DND-41 (cell line): Measurements from ENCODE around the gene SATB1.

Source experiments
- ATAC-seq: fragments of 200-7000 bp; cut with Tn5 transposase; 3 replicates; pipeline ENCODE4 v1.9.1; 2021; ENCODE audit warnings: low read depth; ENCODE audit not compliant: insufficient read depth
- DNase-seq: peaks from one replicate; pipeline ENCODE4 v3.0.0-alpha.2; 2020
- H2AFZ ChIP-seq: 2 replicates; pipeline ENCODE4 v1.6.0; 2012; ENCODE audit warnings: low read depth, low read length
- H3K27ac ChIP-seq: 2 replicates; pipeline ENCODE4 v1.5.1; 2012; ENCODE audit warnings: low read length, inconsistent platforms
- H3K27me3 ChIP-seq: fragments of 200-600 bp; sonication (generic); 2 replicates; pipeline ENCODE4 v1.6.0; 2012; ENCODE audit warnings: low read length, mild to moderate bottlenecking, inconsistent platforms; ENCODE audit not compliant: insufficient read depth, poor library complexity
- H3K36me3 ChIP-seq: 2 replicates; pipeline ENCODE4 v1.5.1; 2012; ENCODE audit warnings: low read length, inconsistent platforms; ENCODE audit not compliant: insufficient read depth
- H3K4me1 ChIP-seq: 2 replicates; pipeline ENCODE4 v1.5.1; 2012; ENCODE audit warnings: mild to moderate bottlenecking, low read length; ENCODE audit not compliant: insufficient read depth
- H3K4me2 ChIP-seq: 2 replicates; pipeline ENCODE4 v1.6.0; 2012; ENCODE audit warnings: mild to moderate bottlenecking, moderate library complexity, low read length, inconsistent platforms; ENCODE audit not compliant: insufficient read depth
- H3K4me3 ChIP-seq, 2 experiments: fragments of 200-600 bp in 1 of 2; shearing (Covaris generic) in 1 of 2; 2 replicates each; pipeline ENCODE4 v1.5.1; 2012 to 2016; ENCODE audit warnings: inconsistent platforms in 2 of 2, low read length in 2 of 2, mild to moderate bottlenecking in 2 of 2, low read depth in 1 of 2, moderate library complexity in 1 of 2
- H3K79me2 ChIP-seq: 2 replicates; pipeline ENCODE4 v1.6.0; 2012; ENCODE audit warnings: low read length, inconsistent platforms; ENCODE audit not compliant: insufficient read depth
- H3K9ac ChIP-seq: 2 replicates; pipeline ENCODE4 v1.6.0; 2012; ENCODE audit warnings: low read depth, mild to moderate bottlenecking, inconsistent platforms, low read length, moderate library complexity
- H3K9me3 ChIP-seq: 2 replicates; pipeline ENCODE4 v1.5.1; 2012; ENCODE audit warnings: low read length, moderate library complexity, mild to moderate bottlenecking, inconsistent platforms; ENCODE audit not compliant: insufficient read depth, severe bottlenecking
- H4K20me1 ChIP-seq: 2 replicates; pipeline ENCODE4 v1.6.0; 2012; ENCODE audit warnings: low read length; ENCODE audit not compliant: insufficient read depth
- CTCF ChIP-seq: IDR thresholded peaks from 2 replicates; pipeline ENCODE4 v1.5.1; 2012; ENCODE audit warnings: borderline replicate concordance, low read length, moderate library complexity, mild to moderate bottlenecking; ENCODE audit not compliant: poor library complexity, severe bottlenecking; ENCODE audit errors: extremely low read depth
- EZH2 ChIP-seq: IDR thresholded peaks from 3 replicates; pipeline ENCODE4 v1.6.1; 2012; ENCODE audit warnings: borderline replicate concordance, low read depth, mild to moderate bottlenecking, moderate library complexity, low read length, inconsistent platforms; ENCODE audit not compliant: severe bottlenecking

SATB1 gene

DNA sequence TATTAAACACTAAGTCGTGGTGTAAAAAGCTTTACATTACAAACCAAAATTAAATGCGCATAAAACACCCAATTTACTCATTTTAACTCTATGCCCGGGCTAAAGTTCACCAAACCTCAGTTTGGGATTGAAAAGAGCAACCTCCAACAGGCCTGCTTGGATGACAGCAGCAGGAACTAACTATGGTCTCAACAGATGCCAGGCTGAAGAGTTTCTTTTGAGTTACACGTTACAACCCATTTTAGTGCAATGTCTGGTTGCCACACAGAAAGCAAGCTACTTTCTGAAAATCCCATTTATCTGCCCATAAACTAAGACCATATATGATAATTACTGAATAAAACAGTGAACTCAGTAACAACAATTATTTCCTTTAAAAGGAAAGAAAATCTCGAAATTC is 2.2 kb downstream of the SATB1 start:
- Histone ChIP-seq H3K4me3 (peak overlapping the region; percentile 76 to 90; a peak in 3 of 4 replicates), H4K20me1 (peaks cover 6% of the 10 kb centered on the region; the same call in 1 of the 2 replicates), H2AFZ (peak overlapping the region; percentile 8; the same call in 1 of the 2 replicates), H3K9ac (peak overlapping the region; percentile 92), H3K9me3 (no peaks in the 10 kb centered on the region), H3K79me2 (peaks cover 72% of the 10 kb centered on the region), H3K4me1 (peaks cover 55% of the 10 kb centered on the region), H3K36me3 (peaks cover 31% of the 10 kb centered on the region), H3K27me3 (no peaks in the 10 kb centered on the region), H3K4me2 (peak overlapping the region; percentile 86), H3K27ac (peak overlapping the region; percentile 90)
- ATAC-seq (no peak), DNase-seq (peak; percentile 20)
- no peak for TF ChIP-seq EZH2
- no peak for TF ChIP-seq CTCF

DNA sequence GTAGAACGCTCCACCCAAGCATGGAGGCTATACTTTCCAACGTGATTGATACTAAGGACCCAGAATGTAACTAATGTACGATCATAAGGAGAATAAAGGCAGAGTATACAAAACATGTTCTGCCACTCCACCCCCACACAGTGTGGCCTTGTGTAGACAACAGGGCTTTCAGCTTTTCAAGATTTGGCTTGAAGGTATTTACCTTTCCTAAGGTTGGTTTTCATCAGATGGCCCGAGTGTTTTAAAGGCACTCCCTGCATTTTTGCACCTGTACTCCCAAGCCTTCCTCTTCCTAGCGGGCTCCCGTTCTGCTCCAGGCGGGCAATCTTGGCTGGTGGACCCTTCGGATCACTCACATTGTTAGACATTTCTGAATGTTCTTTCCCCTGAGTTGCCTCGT is 4.6 kb downstream of the SATB1 start:
- no peaks in the 10 kb centered on the region for H3K9me3 ChIP-seq
- no peak overlapping the region for H2AFZ ChIP-seq
- peaks cover 71% of the 10 kb centered on the region for H3K79me2 ChIP-seq
- H3K27ac ChIP-seq = no peak overlapping the region
- H3K36me3 ChIP-seq = peaks cover 55% of the 10 kb centered on the region
- H3K9ac ChIP-seq = no peak overlapping the region
- no peak for TF ChIP-seq CTCF
- TF ChIP-seq EZH2 = no peak
- ATAC-seq = no peak
- no peak for DNase-seq
- H3K27me3 ChIP-seq = no peaks in the 10 kb centered on the region
- H3K4me3 ChIP-seq = no peak overlapping the region
- H3K4me2 ChIP-seq = peak overlapping the region; percentile 86; the same call in 1 of the 2 replicates
- peaks cover 6% of the 10 kb centered on the region; the same call in 1 of the 2 replicates for H4K20me1 ChIP-seq
- peaks cover 41% of the 10 kb centered on the region for H3K4me1 ChIP-seq

- Histone ChIP-seq H3K9ac (no peak overlapping the region), H3K27me3 (no peaks in the 10 kb centered on the region), H3K4me2 (no peak overlapping the region), H2AFZ (no peak overlapping the region), H3K4me3 (no peak overlapping the region), H3K9me3 (no peaks in the 10 kb centered on the region), H4K20me1 (peaks cover 6% of the 10 kb centered on the region; the same call in 1 of the 2 replicates), H3K4me1 (peaks cover 39% of the 10 kb centered on the region), H3K79me2 (peaks cover 63% of the 10 kb centered on the region), H3K36me3 (peaks cover 67% of the 10 kb centered on the region), H3K27ac (no peak overlapping the region)
- DNase-seq (no peak), ATAC-seq (no peak)
- TF ChIP-seq CTCF = no peak
- TF ChIP-seq EZH2 = no peak
These were observed 5.9 kb downstream of the SATB1 start for GRCh38 chr3:18419232-18419631.

- Histone ChIP-seq H3K27me3 (no peaks in the 10 kb centered on the region), H3K9me3 (no peaks in the 10 kb centered on the region), H3K4me2 (no peak overlapping the region), H3K9ac (no peak overlapping the region), H3K36me3 (peaks cover 79% of the 10 kb centered on the region), H3K4me3 (no peak overlapping the region), H3K27ac (no peak overlapping the region), H3K79me2 (peaks cover 55% of the 10 kb centered on the region), H3K4me1 (peaks cover 35% of the 10 kb centered on the region), H2AFZ (no peak overlapping the region), H4K20me1 (peaks cover 6% of the 10 kb centered on the region; the same call in 1 of the 2 replicates)
- no peak for TF ChIP-seq CTCF
- TF ChIP-seq EZH2 = no peak
- ATAC-seq (no peak), DNase-seq (no peak)
These were observed 7.1 kb downstream of the SATB1 start for GRCh38 chr3:18417904-18418572.
